Left hindlimb (tissue), 1 donor: ENCODE measurements around the gene RIPK4.
"Not testable (repeated sequence)": the region's sequence is repeated elsewhere in the genome, so short reads cannot be mapped to it uniquely, and the experiment has no call there.

Experiments used
- DNase-seq: peaks from one replicate; pipeline ENCODE4 v3.0.0-alpha.2; 2018

Gene RIPK4

DNA sequence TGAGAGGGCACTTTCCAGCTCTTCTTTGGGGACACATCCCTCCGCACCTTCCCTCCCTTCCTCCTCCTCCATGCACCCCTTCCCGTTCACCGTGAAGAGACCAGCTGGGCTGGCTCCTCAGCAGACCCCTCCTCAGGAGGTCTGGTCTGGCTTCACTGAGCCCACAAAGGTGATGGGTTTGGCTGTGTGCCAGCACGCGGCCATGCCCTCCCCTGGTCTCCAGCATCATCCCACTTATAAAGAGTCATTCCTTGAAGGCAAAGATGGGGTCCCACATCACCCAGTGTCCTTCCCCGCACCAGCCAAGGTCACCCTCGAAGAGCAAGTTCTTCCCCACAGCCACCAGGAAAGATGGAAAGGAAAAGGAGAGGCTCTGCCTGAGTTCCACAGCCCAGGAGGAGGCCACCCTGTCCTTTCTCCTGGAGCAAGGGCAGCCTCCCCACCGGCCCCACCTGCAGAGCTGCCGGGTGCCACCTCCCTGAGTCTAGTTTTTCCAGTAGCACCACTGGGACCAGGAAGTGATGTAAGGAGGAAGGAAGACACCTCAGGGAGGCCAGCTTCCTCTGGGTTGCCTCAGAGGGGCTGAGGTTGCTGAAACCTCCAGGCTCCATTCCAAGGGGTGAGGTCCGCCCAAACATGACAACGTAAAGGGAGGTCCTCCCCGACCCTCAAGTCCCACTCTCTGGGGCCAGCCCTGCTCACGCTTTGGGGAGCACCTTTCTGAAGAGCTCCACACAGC is 32.7 kb downstream of the RIPK4 start:
- no peak for DNase-seq

DNA sequence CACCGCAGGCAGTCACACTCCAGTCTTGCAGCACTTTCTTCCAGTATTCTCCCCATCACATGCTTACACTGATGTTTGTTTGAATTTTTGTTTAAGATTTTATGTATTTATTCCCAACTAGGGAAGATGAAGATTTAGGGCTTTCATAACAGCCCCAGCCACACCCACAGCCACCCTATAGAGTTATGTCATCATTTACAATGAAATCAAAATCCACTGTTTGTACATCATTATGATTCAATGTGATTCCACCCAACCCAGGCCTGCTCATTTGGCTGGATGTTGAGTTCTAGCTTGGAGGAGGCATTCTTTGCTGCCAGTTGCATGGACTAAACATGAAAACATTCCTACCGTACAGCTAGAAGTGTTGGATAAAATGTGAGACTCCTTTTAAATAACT is 35.8 kb downstream of the RIPK4 start:
- DNase-seq: no peak

DNA sequence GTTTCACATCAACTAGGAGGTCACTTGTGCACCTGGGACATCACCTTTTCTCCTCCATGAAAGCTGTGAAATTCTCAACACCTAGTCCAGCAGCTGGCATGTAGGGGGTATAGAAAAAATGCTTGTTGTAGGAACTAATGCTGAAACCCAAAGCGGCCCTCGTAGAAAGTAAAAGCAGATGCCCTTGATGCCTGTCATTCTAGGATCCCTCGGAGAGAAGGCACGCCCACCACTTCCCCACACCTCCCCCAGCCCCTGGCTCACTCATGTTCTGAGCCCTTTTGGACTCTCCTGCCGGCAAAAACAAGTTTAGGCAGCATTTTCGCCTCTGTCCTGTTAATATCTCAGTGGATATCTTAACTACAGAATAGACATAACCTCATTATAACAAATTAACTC is 36.5 kb downstream of the RIPK4 start:
- no peak for DNase-seq

DNA sequence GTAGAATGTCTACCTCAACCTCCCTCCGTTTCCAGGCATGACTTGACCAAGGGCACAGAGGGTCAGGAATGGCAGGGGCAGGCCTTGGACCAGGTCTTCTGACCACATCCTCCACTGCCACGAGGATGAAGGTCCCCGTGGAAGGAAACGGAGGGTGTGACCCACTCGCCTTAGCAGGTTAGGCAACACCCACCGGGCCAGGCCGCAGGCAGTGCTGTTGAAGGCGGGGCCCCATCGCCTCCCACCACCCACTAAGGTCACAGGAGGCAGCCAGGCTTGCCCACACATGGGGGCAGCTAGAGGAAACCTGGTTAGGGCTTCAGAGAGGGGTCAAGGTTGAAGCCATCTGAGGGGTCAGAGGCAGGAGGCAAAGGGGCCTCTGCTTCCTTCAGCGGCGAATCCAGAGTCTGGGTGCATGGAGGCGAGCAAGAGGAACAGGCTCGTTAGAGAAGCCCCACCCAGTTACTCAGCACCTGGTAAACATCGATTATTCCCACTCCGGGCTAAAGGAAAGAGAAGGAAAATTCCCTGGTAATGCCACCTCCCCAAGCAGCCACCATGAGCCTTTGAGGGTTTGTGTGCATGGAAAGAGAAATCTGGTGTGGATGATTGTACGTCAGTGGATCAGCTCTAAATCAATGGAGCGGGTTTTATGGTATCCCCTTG is 37.0 kb downstream of the RIPK4 start:
- DNase-seq: no peak

DNA sequence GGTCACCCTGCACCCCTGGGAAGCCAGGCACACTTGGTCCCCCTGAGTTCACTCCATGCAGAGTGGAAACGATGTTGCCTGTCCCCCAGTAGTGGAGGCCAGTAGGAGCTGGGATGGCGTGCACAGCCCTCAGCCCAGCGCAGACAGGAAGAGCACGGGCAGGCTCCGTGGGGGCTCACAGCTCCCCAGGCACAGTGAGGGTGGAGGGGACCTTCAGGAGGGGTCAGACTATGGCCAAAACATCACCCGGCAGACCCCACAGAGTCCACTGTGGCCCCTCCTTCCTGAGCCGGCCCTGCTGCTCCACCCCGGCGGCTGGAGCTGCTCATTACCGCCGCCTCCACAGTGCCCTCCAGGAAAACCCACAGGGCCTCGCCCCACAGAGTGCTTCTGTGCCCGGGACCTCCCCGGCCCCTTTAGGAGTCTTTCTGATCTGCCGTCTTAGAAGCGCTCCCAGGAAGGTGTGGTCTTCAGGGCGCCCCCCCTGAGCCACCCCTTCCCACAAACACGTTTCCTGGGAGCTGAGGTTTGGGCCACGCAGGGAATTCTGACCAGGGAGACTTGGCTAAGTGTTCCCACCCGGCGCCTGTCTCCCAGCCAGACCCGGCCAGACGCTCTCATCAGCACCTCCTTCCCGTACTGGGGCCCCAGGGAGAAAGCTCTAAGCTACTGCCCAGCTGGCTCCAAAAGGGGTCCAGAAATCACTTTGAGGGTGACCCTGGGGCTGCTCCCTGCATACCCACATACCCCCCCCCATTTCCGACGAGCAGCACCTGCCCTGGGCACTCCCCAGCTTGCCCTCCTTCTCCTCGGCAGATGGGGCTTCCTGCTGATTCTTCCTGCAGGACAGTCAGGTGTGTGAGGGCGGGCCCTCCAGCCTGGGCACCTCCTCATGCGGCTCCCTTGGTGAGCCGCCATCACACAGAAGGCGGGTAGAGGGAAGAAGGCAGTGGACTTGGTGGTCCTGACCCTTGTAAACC is 38.8 kb downstream of the RIPK4 start:
- DNase-seq: no peak

DNA sequence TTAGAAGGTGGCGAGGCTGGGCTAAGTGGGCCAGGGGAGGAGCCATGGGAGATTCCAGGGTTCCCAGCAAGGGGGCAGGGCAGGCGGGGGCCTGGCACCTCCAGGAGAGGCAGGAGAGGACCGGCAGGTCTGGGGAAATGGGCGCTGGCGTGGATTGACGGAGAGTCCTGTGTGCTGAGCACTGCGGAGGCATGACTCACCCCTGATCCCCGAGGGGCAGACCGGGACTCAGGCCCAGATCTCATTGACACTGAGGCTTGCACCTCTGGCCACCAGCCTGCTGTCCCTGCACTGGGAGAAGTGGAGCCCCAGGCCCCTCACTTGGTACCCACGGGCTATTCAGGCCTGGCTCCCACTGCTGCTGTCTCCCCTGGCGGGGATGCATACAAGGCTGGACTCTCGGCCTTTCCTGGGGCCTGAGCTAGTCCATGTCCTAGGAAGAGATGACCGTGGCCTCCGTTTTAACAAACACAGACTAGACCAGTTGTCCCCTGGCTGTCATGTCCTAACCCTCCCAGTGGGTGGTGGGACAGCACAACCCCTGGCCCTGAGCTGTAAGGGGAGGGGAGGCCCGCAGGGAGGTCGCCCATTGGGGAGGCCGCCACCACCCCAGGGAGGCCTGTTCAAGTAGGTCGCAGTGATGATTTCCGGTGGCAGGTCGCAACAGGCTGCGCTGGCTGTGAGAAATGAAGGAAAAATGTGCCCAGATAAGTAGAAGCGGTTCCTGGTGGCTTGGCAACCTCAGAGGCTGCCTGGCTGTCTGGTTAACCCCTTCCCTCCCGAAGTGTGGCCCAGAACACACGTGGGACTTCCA is 39.7 kb downstream of the RIPK4 start:
- DNase-seq: peak; percentile 62

DNA sequence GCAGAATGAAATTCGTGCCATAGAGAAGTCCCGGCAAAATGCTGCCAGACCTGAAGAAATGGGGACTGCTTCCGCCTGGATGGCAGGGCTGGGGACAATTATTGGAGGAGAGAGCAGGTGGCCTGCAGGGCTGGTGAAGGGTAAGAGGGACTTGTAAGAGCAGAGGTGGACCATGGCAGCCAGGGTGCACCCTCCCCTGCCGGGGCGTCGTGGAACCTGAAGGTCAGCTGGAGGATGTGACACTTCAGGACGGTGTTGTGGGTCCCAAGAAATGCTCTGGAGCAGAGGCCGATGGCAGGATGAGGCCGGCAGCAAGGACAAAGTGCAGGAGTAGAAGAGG is 40.3 kb downstream of the RIPK4 start:
- DNase-seq: no peak

DNA sequence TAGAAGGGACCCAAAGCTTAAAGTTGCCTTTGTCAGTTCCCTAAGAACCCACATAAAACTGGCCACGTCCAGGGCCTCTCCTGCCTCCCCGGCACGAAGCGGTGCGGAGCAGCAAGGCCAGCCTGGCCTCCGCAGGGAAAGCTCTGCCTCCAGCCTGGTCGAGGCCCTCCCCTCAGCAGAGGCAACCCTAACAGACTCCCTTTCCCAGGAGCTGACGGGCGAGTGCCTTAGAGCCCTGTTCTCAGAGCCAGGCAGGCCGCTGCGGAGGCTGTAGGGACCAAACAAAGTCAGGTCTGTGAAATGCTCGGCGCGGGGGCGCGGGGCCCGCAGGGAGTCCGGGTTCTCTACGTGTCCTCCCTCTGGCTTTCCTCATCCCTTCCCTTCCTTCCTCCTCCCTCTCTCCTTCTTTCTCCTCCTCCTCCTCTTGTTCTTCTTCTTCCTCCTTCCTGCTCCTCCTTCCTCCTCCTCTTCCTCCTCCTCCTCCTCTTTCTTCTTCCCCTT is 40.7 kb downstream of the RIPK4 start:
- no peak for DNase-seq

DNA sequence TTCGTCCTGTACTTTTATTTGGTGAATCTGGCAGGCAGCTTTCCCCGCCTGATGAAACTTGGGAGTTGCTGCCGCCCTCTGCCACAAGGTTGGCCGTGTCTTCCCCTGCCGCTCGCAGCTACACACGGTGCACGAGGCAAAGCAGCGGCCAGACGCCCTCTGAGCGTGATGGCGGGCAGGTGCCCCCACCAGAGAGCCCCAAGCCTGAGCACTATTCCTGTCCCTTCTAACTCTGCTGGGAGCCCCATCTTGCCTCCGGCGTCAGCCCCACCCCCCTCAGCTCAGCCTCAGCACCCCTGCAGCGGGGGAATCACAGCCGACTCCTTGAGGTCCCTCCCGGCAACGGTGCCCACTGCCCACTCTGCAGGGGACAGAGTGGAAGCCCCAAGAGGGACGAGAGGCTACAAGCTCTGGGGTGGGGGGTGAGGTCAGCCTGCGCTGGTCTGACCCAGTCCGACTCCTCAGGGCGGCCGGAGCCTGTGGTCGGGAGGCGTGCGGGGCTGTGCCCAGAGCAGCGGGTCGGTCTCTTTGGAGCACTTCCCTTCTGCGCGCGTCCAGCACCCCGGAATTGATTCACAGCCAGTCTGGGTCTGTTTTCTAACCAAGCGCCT is 41.3 kb downstream of the RIPK4 start:
- DNase-seq: no peak

DNA sequence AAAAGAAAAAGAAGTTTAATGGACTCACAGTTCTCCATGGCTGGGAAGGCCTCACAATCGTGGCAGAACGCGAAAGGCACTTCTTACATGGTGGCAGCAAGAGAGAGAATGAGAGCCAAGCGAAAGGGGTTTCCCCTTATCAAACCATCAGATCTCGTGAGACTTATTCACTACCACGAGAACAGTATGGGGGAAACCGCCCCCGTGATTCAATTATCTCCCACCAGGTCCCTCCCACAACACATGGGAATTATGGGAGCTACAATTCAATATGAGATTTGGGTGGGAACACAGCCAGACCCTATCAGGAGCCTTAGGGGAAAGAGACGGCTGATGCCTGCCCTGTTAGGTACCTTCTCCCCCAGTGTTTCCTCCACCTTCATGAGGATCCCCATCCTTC is 43.0 kb downstream of the RIPK4 start:
- DNase-seq: not testable (repeated sequence)

DNA sequence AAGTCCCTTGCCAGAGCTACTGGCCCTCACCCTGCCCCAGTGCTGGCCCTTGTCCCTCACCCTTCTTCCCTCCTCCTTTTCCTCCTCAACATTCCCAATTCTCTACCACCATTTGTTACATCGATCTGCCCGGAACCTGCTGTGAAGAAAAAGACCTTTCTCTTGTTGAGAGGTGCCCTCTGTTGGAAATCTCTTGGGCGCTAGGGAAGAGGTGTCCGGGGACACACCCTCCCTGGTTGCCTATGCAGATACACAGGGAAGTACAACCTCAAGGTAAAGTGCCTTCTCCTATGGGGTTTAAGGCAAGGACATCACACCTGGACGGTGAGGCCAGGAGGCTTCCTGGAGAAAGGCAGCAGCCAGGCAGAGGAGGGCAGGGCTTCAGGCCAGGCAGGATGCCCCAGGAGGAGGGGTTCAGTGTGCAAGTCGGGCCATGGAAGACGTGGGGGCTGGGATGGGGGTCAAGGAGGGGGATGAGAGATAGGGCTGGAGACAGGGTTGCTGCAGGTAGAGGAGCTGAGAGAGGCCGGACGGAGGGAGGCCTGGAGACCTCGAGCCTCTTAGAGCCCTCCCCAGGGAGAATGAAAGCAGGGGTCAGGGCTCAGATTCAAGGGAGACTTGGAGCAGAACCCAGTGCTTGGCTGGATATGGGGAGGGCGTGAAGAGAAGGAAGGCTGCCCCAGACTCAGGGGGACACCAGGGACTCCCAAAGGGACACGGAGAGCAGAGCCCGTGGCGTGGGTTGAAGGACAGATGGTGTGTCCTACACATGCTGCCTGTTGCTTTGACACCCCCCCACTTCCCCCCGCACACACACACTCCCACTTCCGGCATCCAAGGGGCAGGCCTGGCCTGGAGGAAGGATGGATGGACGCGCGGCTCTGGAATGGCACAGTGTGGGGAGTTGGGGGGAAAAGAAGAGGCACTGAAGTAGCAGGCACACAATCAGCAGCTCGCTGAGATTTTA is 44.5 kb downstream of the RIPK4 start:
- DNase-seq: no peak

DNA sequence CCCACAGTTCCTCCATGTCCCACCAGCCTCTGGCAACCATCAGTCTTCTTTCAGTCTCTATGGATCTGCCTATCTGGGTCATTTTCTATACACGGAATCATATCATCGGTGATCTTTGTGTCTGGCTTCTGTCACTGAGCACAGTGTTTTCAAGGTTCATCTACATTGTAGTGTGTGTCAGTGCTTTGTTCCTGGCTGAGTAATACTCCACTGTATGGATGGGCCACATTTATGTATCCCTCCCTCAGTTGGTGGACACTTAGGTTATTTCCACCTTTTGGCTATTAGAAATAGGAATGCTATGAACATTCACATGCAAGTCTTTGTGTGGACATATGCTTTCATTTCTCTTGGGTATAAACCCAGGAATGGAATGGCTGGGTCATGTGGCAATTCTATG is 46.6 kb downstream of the RIPK4 start:
- no peak for DNase-seq

DNA sequence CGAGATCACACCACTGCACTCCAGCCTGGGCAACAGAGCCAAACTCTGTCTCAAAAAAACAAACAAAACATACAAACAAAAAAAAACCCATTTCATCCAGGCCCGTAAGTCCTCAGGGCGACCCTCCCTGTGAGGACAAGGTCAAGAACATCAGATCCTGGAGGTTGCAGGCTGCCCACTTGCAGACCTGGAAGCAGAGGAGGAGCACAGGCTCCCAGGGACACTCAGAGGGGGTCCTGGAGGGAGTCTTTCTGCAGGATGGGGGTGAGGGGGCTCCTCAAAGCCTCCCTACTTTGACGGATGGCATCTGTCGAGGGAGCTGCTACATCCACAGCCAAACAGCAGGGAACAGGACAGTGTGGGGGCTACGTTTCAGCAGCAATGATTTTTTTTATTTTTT is 47.2 kb downstream of the RIPK4 start:
- DNase-seq: no peak

DNA sequence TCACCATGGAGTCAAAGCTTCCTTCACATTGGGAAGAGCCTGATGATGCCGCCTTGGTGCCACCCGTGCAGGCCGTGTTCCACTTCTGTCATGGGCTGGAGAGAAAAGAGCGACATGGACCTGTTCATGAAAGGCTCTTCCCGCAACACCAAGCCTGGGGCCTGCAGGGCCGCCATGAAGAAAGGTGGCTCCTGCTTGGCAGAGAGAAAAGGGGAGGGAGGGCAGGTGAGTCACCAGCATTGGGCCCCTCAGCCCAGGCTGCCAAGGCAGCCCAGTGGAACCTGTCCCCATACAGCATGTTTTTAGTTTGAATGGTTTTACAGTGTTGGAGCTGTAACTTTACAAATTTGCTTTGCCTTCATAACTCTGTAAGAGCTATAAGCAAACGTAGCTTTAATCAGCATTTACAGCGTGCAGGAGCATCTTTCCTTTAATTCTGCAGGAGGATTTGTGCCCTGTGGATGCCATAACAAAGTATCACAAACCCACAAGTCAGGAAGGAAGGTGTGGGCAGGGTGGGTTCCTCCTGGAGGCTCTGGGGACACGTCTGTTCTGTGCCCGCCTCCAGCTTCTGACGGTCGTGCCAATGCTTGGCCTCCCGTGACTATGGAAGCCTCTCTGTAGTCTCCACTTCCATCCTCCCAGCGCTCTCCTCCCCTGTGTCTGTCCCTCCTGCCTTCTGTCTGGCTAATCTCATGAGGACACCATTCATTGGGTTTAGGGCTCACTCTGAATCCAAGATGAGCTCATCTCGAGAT is 49.1 kb downstream of the RIPK4 start:
- no peak for DNase-seq

DNA sequence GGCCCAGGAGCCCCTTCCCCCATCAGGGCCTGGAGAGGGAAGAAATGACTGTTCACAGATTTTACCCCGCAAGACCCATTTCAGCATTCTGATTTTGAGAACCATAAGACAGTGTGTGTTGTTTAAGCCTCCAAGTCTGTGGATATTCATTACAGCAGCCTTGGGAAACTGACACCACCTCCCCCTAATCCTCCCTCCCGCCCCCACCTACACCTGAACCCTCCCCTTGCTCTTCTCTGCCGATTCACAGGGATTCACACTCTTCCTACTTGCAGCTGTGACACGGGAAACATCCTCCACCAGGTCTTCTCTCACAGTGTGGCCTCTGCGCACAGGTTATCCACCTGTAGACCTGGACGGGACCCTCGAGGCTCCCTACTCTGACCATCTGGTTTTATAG is 50.1 kb downstream of the RIPK4 start:
- no peak for DNase-seq

DNA sequence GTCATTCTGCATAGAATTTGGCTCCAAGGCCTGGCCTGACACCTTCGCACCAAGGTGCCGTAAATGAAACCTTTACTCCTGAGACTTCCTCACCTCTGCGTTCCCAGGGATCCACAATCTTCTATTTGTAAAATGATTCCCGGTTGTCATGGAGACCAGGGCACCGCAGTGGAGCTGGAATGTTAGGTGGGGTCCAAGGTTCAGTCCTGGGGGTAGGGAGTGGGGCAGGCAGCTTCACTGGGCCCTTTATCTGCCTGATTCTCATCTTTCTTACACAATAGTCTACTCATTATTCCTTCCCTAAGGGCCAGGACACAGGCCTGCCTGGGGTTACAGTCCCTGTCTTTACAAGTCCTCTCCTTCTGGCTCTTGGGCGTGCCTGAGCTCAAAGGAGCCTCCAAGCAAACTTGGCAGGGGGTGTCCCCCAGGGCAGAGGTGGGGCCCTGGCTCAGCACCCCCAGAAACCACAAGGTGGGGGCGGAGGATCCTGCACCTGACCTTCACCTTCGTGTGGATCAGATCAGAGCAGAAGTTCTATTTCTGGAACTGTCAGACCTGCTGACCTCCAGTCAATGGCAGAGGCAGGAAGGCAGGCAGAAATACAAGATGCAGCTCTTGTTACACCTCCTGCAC is 51.1 kb downstream of the RIPK4 start:
- no peak for DNase-seq

DNA sequence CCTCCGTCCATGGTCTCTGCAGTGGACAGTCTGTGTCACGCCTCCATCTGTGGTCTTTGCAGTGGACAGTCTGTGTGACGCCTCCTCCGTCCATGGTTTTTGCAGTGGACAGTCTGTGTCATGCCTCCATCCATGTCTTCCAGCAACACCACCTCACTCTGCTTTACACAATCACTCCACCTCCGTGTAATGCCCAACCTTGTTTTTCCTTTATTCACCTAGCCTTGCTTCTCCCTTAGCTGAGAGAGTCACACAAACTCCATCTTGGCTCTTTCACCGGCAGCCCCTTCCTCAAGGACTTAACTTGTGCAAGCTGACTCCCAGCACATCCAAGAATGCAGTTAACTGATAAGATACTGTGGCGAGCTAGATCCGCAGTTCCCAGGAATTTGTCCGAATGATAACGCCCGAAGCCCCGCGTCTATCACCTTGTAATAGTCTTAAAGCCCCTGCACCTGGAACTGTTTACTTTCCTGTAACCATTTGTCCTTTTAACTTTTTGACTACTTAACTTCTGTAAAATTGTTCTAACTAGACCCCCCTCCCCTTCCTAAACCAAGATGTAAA is 52.5 kb downstream of the RIPK4 start:
- DNase-seq: not testable (repeated sequence)

DNA sequence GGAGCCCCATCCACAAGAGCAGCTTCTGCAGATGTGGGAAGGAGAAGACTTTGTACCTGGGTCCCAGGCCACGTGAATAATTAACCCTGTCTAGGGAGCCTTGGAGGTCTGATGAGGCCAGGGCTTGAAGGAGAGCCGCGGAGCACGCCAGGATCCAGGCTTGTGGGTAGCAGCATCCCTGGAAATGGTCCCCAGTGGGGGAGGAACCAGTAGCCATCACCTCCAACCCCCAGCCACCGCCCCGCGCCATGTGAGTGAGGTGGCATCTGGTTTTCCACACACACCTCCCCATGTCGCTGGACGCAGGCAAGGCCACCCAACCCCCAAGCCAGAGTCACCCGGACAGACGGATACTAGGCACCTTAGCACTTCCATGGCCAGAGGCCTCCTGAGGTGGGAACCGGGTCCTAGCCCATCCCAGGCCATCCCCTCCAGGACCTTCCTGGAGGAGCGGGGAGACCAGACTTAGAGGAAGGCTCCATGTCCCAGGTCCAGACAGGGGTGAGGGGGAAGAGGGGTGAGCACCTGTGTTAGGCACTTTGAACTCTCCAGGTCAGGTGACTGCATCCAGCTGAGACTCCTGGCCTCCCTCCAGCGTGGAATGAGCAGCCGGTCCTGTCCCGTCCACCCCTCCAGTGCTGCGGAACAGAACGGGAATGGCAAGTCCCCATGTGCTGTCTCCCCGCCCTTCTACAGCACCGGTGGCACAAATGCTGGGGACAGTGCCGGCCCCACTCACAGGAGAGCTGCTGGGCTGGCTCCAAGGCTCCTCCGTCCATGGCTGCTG is 53.2 kb downstream of the RIPK4 start:
- no peak for DNase-seq
